Measurements from ENCODE around the gene STXBP3.
"Not testable (repeated sequence)": the region's sequence is repeated elsewhere in the genome, so short reads cannot be mapped to it uniquely, and the experiment has no call there.

Gene STXBP3

GRCh38 chr1:108746382-108747170 is at the start of gene STXBP3:
Gene STXBP3 (plus strand): TSS chr1:108746674. CDS start chr1:108746738, 64 bp downstream.
- Histone ChIP-seq H3K9ac (ENCODE audit: low read depth, low read length) (peak within 1 kb of the TSS; percentile 89), H3K36me3 (ENCODE audit: control insufficient read depth, insufficient read depth, low read length) (no peaks in the 10 kb centered on the region), H3K4me3 (ENCODE audit: low read depth, low read length) (peak within 1 kb of the TSS; percentile 94), H3K4me1 (ENCODE audit: control insufficient read depth, insufficient read depth, low read length) (peaks cover 2% of the 10 kb centered on the region), H3K9me3 (ENCODE audit: control insufficient read depth, insufficient read depth, low read length) (no peaks in the 10 kb centered on the region), H3K27me3 (ENCODE audit: control insufficient read depth, insufficient read depth, low read length) (peaks cover 8% of the 10 kb centered on the region)

GRCh38 chr1:108699375-108700332 is 46.8 kb upstream of the STXBP3 start:
- H3K9me3 ChIP-seq (ENCODE audit: control insufficient read depth, insufficient read depth, low read length), result no peaks in the 10 kb centered on the region
- peaks cover 30% of the 10 kb centered on the region for H3K36me3 ChIP-seq (ENCODE audit: control insufficient read depth, insufficient read depth, low read length)
- no peak overlapping the region for H3K9ac ChIP-seq (ENCODE audit: low read depth, low read length)
- no peaks in the 10 kb centered on the region for H3K27me3 ChIP-seq (ENCODE audit: control insufficient read depth, insufficient read depth, low read length)
- H3K4me1 ChIP-seq (ENCODE audit: control insufficient read depth, insufficient read depth, low read length), result no peaks in the 10 kb centered on the region
- H3K4me3 ChIP-seq (ENCODE audit: low read depth, low read length), result no peak overlapping the region

GRCh38 chr1:108701176-108701849 is 45.2 kb upstream of the STXBP3 start:
- Histone ChIP-seq H3K36me3 (ENCODE audit: control insufficient read depth, insufficient read depth, low read length) (peaks cover 28% of the 10 kb centered on the region), H3K9me3 (ENCODE audit: control insufficient read depth, insufficient read depth, low read length) (no peaks in the 10 kb centered on the region), H3K9ac (ENCODE audit: low read depth, low read length) (no peak overlapping the region), H3K27me3 (ENCODE audit: control insufficient read depth, insufficient read depth, low read length) (no peaks in the 10 kb centered on the region), H3K4me1 (ENCODE audit: control insufficient read depth, insufficient read depth, low read length) (no peaks in the 10 kb centered on the region), H3K4me3 (ENCODE audit: low read depth, low read length) (no peak overlapping the region)

GRCh38 chr1:108702109-108702508 is 44.4 kb upstream of the STXBP3 start:
- not testable (repeated sequence) for H3K4me1 ChIP-seq (ENCODE audit: control insufficient read depth, insufficient read depth, low read length); H3K9me3 ChIP-seq (ENCODE audit: control insufficient read depth, insufficient read depth, low read length); H3K4me3 ChIP-seq (ENCODE audit: low read depth, low read length); H3K27me3 ChIP-seq (ENCODE audit: control insufficient read depth, insufficient read depth, low read length); H3K9ac ChIP-seq (ENCODE audit: low read depth, low read length)
- peaks cover 23% of the 10 kb centered on the region for H3K36me3 ChIP-seq (ENCODE audit: control insufficient read depth, insufficient read depth, low read length)

GRCh38 chr1:108703939-108704338 is 42.5 kb upstream of the STXBP3 start:
- H3K4me1 ChIP-seq (ENCODE audit: control insufficient read depth, insufficient read depth, low read length), result no peaks in the 10 kb centered on the region
- no peaks in the 10 kb centered on the region for H3K9me3 ChIP-seq (ENCODE audit: control insufficient read depth, insufficient read depth, low read length)
- no peak overlapping the region for H3K4me3 ChIP-seq (ENCODE audit: low read depth, low read length)
- no peaks in the 10 kb centered on the region for H3K27me3 ChIP-seq (ENCODE audit: control insufficient read depth, insufficient read depth, low read length)
- H3K9ac ChIP-seq (ENCODE audit: low read depth, low read length), result no peak overlapping the region
- H3K36me3 ChIP-seq (ENCODE audit: control insufficient read depth, insufficient read depth, low read length), result peaks cover 13% of the 10 kb centered on the region

GRCh38 chr1:108704496-108704895 is 42.0 kb upstream of the STXBP3 start:
- Histone ChIP-seq H3K9ac (ENCODE audit: low read depth, low read length) (no peak overlapping the region), H3K4me1 (ENCODE audit: control insufficient read depth, insufficient read depth, low read length) (no peaks in the 10 kb centered on the region), H3K36me3 (ENCODE audit: control insufficient read depth, insufficient read depth, low read length) (peaks cover 8% of the 10 kb centered on the region), H3K4me3 (ENCODE audit: low read depth, low read length) (no peak overlapping the region), H3K9me3 (ENCODE audit: control insufficient read depth, insufficient read depth, low read length) (no peaks in the 10 kb centered on the region), H3K27me3 (ENCODE audit: control insufficient read depth, insufficient read depth, low read length) (no peaks in the 10 kb centered on the region)

- no peak overlapping the region for H3K9ac ChIP-seq (ENCODE audit: low read depth, low read length)
- H3K36me3 ChIP-seq (ENCODE audit: control insufficient read depth, insufficient read depth, low read length), result no peaks in the 10 kb centered on the region
- H3K4me1 ChIP-seq (ENCODE audit: control insufficient read depth, insufficient read depth, low read length), result no peaks in the 10 kb centered on the region
- H3K9me3 ChIP-seq (ENCODE audit: control insufficient read depth, insufficient read depth, low read length), result no peaks in the 10 kb centered on the region
- no peak overlapping the region for H3K4me3 ChIP-seq (ENCODE audit: low read depth, low read length)
- no peaks in the 10 kb centered on the region for H3K27me3 ChIP-seq (ENCODE audit: control insufficient read depth, insufficient read depth, low read length)
These were observed 39.8 kb upstream of the STXBP3 start for GRCh38 chr1:108706643-108707042.

- Histone ChIP-seq H3K9ac (ENCODE audit: low read depth, low read length) (no peak overlapping the region), H3K36me3 (ENCODE audit: control insufficient read depth, insufficient read depth, low read length) (no peaks in the 10 kb centered on the region), H3K4me1 (ENCODE audit: control insufficient read depth, insufficient read depth, low read length) (no peaks in the 10 kb centered on the region), H3K4me3 (ENCODE audit: low read depth, low read length) (peak overlapping the region; percentile 6), H3K27me3 (ENCODE audit: control insufficient read depth, insufficient read depth, low read length) (no peaks in the 10 kb centered on the region), H3K9me3 (ENCODE audit: control insufficient read depth, insufficient read depth, low read length) (no peaks in the 10 kb centered on the region)
These were observed 37.5 kb upstream of the STXBP3 start for GRCh38 chr1:108708691-108709660.

- H3K9ac ChIP-seq (ENCODE audit: low read depth, low read length), result no peak within 1 kb of the TSS
- H3K36me3 ChIP-seq (ENCODE audit: control insufficient read depth, insufficient read depth, low read length), result no peaks in the 10 kb centered on the region
- H3K27me3 ChIP-seq (ENCODE audit: control insufficient read depth, insufficient read depth, low read length), result no peaks in the 10 kb centered on the region
- no peak within 1 kb of the TSS for H3K4me3 ChIP-seq (ENCODE audit: low read depth, low read length)
- H3K4me1 ChIP-seq (ENCODE audit: control insufficient read depth, insufficient read depth, low read length), result peaks cover 2% of the 10 kb centered on the region
- no peaks in the 10 kb centered on the region for H3K9me3 ChIP-seq (ENCODE audit: control insufficient read depth, insufficient read depth, low read length)
These were observed 33.8 kb upstream of the STXBP3 start, which contains the start of gene FNDC7 for GRCh38 chr1:108712606-108713150. Gene FNDC7 (plus strand): TSS chr1:108712908. CDS start chr1:108712934, 26 bp downstream.

- Histone ChIP-seq H3K9ac (ENCODE audit: low read depth, low read length) (no peak overlapping the region), H3K27me3 (ENCODE audit: control insufficient read depth, insufficient read depth, low read length) (no peaks in the 10 kb centered on the region), H3K4me1 (ENCODE audit: control insufficient read depth, insufficient read depth, low read length) (peaks cover 17% of the 10 kb centered on the region), H3K4me3 (ENCODE audit: low read depth, low read length) (no peak overlapping the region), H3K36me3 (ENCODE audit: control insufficient read depth, insufficient read depth, low read length) (no peaks in the 10 kb centered on the region), H3K9me3 (ENCODE audit: control insufficient read depth, insufficient read depth, low read length) (no peaks in the 10 kb centered on the region)
These were observed 30.5 kb upstream of the STXBP3 start for GRCh38 chr1:108715932-108716331.
